GM12801 (cell line): Measurements from ENCODE around the gene ATP8B4.

Experiments used
- CTCF ChIP-seq: IDR thresholded peaks from one replicate; pipeline ENCODE4 v1.5.1; 2011; ENCODE audit warnings: control low read depth; ENCODE audit not compliant: insufficient read length; ENCODE audit errors: extremely low read depth

ATP8B4 gene

GRCh38 chr15:50055750-50056157 lies 63.3 kb downstream of the ATP8B4 start:
- TF ChIP-seq CTCF: no peak

- TF ChIP-seq CTCF: no peak
Observed at GRCh38 chr15:50055332-50055731, 63.7 kb downstream of the ATP8B4 start.

DNA sequence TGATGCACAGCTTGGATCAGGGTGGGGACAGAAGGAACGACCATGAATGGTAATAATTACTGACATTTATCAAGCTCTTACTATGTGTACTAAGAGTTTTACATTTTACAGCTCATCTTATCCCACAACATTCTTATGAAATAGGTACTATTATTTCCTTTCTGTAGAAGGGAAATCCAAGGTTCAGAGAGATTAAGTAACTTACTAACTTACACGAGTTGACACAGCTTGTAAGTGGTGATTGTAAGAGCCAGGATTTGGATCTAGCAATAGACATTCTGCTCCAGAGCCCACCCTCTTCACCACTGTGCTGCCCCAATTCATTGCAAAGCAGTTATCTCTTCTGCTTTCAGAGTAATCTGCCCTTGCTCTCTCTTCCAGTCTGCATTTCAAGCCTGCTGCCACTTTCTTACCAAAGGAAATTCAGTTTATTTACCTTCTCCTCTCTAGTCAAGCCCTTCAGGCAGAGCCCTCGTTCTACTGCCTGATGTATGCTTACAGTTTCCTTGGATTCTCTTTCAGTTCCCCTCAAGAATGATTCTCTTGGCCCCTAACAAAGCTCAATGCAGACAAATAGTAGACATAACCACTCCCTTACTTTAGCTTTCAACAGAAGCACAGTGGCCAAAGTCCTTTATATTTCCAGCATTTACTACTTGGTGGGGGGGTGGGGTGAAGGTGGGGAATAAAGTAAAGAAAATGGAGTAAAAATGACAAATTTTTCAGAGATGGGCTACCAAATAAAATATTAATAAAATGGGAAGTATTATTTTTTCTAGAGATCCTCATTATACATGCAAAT lies 65.8 kb downstream of the ATP8B4 start:
- no peak for TF ChIP-seq CTCF

DNA sequence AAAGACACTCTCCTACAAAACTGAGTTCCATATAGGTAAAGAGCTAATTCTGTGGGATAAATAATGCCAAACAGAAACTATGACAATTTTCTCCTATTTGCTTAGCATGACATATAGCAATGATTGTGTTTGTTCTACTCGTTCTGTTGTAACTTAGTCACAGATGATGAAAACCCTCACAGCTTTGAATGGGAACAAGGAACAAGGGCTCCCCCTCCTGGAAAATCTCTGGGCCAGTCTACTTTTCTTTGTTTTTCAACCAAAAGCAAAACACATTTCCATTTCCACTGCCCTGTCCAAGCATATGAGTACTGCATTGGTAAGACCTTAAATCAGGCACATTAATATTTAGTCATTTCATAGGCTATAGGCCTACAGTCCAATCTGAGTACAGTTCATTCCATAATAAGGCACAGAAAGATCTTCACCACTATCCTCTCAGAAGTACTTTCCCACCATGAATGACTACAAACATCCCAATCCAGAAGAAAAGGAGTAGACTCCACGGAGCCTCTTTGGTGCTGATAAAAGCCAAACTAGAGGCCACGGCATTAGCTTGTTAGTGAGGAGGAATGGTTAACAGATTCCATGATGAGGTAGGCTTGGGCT lies 67.1 kb downstream of the ATP8B4 start:
- no peak for TF ChIP-seq CTCF

DNA sequence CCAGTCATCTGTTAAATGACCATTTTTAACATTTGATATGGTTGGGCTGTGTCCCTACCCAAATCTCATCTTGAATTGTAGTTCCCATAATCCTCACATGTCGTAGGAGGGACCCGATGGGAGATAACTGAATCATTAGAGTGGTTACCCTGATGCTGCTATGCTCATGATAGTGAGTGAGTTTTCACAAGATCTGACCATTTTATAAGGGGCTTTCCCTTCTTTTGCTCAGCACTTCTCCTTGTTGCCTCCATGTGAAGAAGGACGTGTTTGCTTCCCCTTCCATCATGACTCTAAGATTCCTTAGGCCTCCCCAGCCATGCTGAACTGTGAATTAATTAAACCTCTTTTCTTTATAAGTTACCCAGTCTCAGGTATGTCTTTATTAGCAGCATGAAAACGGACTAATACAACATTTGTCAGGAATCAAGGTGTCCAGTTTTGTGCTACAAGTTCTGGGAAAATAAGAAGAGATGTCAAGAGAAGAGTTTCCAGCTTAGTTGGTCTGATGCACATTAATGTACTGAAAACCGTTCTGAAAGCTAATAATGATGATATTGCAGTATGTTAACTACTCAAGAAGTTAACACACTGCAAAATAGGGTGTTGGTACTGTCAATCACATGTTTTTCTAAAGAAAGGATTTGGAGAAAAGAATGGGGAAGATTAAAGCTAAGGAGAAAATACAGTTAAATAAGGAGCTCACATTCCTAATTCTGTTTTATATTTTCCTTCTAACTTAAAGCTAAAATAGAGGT lies 67.9 kb downstream of the ATP8B4 start:
- TF ChIP-seq CTCF: no peak

- TF ChIP-seq CTCF: no peak
Observed at GRCh38 chr15:50049871-50050270, 69.2 kb downstream of the ATP8B4 start.

GRCh38 chr15:50046867-50047266 lies 72.2 kb downstream of the ATP8B4 start:
- TF ChIP-seq CTCF: no peak
